Measurements from ENCODE around the gene LRRC19.

- no peak for TF ChIP-seq CTCF (conservative IDR thresholded peaks at IDR 0.05; ENCODE audit: low read depth, low read length)
- no peak for TF ChIP-seq EZH2 (IDR thresholded peaks at IDR 0.05; ENCODE audit: low read length, unreplicated experiment)
Observed at GRCh38 chr9:26995810-26996209, 9.7 kb downstream of the LRRC19 start.
